Osteoblast (primary cell): ENCODE measurements around the gene CCDC50. TPM values are rescaled to one million over a fixed set of nuclear protein-coding genes. Genes with fewer than 3 reads are reported as not detected.

Source experiments
- DNase-seq: peaks from one replicate; pipeline ENCODE4 v3.0.0; 2011; ENCODE audit warnings: low spot score, mixed read lengths; ENCODE audit not compliant: insufficient read length; ENCODE audit errors: missing footprints
- H2AFZ ChIP-seq: 2 replicates; pipeline ENCODE4 v1.6.0; 2011; ENCODE audit warnings: mild to moderate bottlenecking, low read length
- H3K27ac ChIP-seq: 2 replicates; pipeline ENCODE4 v1.5.1; 2011; ENCODE audit warnings: mild to moderate bottlenecking, low read depth, low read length, moderate library complexity
- H3K27me3 ChIP-seq: 2 replicates; pipeline ENCODE4 v1.6.0; 2012; ENCODE audit warnings: mild to moderate bottlenecking, control low read depth, inconsistent platforms, low read length, moderate library complexity; ENCODE audit not compliant: insufficient read depth
- H3K36me3 ChIP-seq: 2 replicates; pipeline ENCODE4 v1.5.1; 2011; ENCODE audit warnings: mild to moderate bottlenecking, low read length, control low read depth, moderate library complexity; ENCODE audit not compliant: insufficient read depth
- H3K4me1 ChIP-seq: 2 replicates; pipeline ENCODE4 v1.5.1; 2011; ENCODE audit warnings: mild to moderate bottlenecking, low read length, control low read depth, moderate library complexity; ENCODE audit not compliant: insufficient read depth
- H3K4me2 ChIP-seq: 2 replicates; pipeline ENCODE4 v1.6.0; 2011; ENCODE audit warnings: mild to moderate bottlenecking, low read length; ENCODE audit not compliant: insufficient read depth
- H3K4me3 ChIP-seq: fragments of 200-600 bp; sonication (generic); 3 replicates; pipeline ENCODE4 v1.5.1; 2012; ENCODE audit warnings: mild to moderate bottlenecking, low read length, inconsistent platforms; ENCODE audit not compliant: insufficient read depth
- H3K79me2 ChIP-seq: 2 replicates; pipeline ENCODE4 v1.6.0; 2012; ENCODE audit warnings: mild to moderate bottlenecking, low read length, control low read depth, inconsistent platforms; ENCODE audit not compliant: insufficient read depth
- H3K9me3 ChIP-seq: 2 replicates; pipeline ENCODE4 v1.5.1; 2011; ENCODE audit warnings: low read depth, low read length, control low read depth
- H4K20me1 ChIP-seq: 2 replicates; pipeline ENCODE4 v1.6.0; 2012; ENCODE audit warnings: mild to moderate bottlenecking, low read length, control low read depth; ENCODE audit not compliant: insufficient read depth
- total RNA-seq: library from RNA; depleted of rRNA; stranded (reverse); fragments of >200 nt; gene quantifications from 2 replicates; pipeline ENCODE4 v1.2.3, GENCODE V29; 2012
- TF ChIP-seq, protein P1 (sequence below): IDR thresholded peaks from 2 replicates; pipeline ENCODE4 v1.5.1; 2011; ENCODE audit warnings: mild to moderate bottlenecking, low read depth, low read length, moderate library complexity; ENCODE audit errors: extremely low read depth

The CCDC50 gene, protein sequence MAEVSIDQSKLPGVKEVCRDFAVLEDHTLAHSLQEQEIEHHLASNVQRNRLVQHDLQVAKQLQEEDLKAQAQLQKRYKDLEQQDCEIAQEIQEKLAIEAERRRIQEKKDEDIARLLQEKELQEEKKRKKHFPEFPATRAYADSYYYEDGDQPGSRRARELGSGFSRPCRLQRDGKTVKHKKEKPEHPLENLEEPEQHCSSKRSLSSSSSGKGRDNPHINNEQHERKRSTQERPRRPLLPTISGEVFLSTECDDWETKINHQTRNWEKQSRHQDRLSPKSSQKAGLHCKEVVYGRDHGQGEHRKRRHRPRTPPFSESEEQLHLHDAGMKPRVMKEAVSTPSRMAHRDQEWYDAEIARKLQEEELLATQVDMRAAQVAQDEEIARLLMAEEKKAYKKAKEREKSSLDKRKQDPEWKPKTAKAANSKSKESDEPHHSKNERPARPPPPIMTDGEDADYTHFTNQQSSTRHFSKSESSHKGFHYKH
- 74.8 and 78.2 TPM in 2 replicates for total RNA-seq

DNA sequence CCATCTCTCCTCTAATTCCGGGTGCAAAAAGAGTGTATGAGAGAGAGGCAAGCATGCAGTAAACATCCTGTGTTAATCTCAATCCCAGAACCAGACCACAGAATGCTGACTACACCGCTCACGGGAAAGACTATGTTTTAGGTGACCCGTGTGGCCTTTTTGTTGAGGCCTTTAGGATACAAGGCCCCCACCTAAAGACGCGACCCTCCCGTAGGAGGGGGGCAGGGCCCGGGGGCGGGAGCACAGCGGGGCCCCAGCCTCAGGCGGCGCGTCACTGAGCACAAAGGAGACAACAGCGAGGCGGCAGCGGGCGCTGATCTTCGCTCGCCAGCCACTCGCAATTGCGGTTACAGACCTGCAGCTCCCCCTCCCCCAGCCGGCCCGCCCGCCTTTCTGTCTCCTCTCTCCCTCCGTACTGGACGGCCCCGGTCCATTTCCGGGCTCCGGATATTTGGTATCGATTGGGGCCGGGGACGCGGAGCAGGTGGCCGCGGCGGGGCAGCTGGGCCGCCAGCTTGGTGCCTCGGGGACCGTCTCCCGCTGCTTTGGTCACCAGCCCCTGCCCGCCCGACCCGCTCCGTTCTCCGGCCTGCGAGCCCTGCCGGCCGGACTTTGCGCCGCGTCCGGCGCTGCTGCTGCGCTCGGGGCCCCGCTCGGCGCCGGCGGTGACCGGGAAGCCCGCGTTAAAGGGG lies at the start of gene CCDC50:
Gene CCDC50, plus strand, starts transcription at position 433 of the 692 bp plus-strand sequence. CDS start 281 bp downstream, outside the sequence.
- peak; percentile 93 for DNase-seq
- H3K4me2 ChIP-seq: peak within 1 kb of the TSS; percentile 85
- peaks cover 16% of the 10 kb centered on the region for H3K4me1 ChIP-seq
- H3K4me3 ChIP-seq: peak within 1 kb of the TSS; percentile 88
- H3K79me2 ChIP-seq: peaks cover 47% of the 10 kb centered on the region
- peak within 1 kb of the TSS; percentile 89 for H3K27ac ChIP-seq
- H3K27me3 ChIP-seq: no peaks in the 10 kb centered on the region
- no peaks in the 10 kb centered on the region for H3K36me3 ChIP-seq
- no peaks in the 10 kb centered on the region for H4K20me1 ChIP-seq
- H2AFZ ChIP-seq: peak within 1 kb of the TSS; percentile 95
- H3K9me3 ChIP-seq: no peaks in the 10 kb centered on the region
- TF ChIP-seq, protein P1, sequence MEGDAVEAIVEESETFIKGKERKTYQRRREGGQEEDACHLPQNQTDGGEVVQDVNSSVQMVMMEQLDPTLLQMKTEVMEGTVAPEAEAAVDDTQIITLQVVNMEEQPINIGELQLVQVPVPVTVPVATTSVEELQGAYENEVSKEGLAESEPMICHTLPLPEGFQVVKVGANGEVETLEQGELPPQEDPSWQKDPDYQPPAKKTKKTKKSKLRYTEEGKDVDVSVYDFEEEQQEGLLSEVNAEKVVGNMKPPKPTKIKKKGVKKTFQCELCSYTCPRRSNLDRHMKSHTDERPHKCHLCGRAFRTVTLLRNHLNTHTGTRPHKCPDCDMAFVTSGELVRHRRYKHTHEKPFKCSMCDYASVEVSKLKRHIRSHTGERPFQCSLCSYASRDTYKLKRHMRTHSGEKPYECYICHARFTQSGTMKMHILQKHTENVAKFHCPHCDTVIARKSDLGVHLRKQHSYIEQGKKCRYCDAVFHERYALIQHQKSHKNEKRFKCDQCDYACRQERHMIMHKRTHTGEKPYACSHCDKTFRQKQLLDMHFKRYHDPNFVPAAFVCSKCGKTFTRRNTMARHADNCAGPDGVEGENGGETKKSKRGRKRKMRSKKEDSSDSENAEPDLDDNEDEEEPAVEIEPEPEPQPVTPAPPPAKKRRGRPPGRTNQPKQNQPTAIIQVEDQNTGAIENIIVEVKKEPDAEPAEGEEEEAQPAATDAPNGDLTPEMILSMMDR: no peak

DNA sequence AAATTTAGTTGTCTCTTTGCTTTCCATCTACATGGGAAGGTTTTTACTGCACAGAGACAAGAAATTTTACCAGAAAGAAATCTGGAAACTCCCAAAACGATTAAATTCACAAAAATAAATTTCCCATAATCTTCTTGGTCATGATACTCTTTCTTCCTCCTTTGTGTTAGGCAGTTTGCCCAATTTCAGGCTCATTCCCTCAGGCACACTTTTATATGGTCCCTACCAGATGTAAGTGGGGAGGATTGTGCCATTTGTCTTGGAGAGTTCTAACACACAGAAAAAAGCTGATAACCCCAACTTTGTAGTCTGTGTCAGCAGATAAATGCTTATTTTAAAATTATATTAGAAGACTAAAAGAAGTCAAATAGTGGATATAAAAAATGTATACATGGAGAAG lies 49.1 kb upstream of the CCDC50 start:
- Histone ChIP-seq H3K4me2 (no peak overlapping the region), H3K36me3 (no peaks in the 10 kb centered on the region), H4K20me1 (no peaks in the 10 kb centered on the region), H3K9me3 (no peaks in the 10 kb centered on the region), H3K79me2 (no peaks in the 10 kb centered on the region), H3K4me3 (no peak overlapping the region), H3K27ac (no peak overlapping the region), H3K27me3 (no peaks in the 10 kb centered on the region), H3K4me1 (peaks cover 12% of the 10 kb centered on the region), H2AFZ (no peak overlapping the region)
- no peak for DNase-seq
- TF ChIP-seq, protein P1: no peak

DNA sequence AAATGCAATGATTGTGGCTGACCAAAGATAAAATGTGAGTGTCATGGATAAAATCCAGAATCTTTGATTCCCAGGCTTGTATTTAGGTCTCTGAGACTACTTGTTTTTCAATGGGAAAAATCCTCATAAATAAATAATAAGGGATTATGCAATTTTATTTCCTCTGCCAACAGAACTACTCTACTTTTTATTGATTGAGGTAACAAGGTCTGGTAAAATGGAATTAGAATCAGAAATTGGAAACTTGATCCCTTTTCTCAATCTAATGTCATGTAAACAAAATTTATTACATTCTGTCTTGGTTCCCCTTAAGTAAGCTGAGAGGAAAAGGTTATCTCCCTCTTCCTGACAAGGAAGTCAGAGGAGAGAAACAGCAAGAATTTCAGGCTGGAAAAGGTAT lies 48.3 kb upstream of the CCDC50 start:
- DNase-seq: no peak
- H3K79me2 ChIP-seq: no peaks in the 10 kb centered on the region
- H4K20me1 ChIP-seq: no peaks in the 10 kb centered on the region
- H3K4me1 ChIP-seq: peaks cover 12% of the 10 kb centered on the region
- H3K27ac ChIP-seq: no peak overlapping the region
- no peak overlapping the region for H3K4me3 ChIP-seq
- TF ChIP-seq, protein P1: no peak
- H3K4me2 ChIP-seq: no peak overlapping the region
- H3K9me3 ChIP-seq: no peaks in the 10 kb centered on the region
- no peaks in the 10 kb centered on the region for H3K36me3 ChIP-seq
- H2AFZ ChIP-seq: no peak overlapping the region
- no peaks in the 10 kb centered on the region for H3K27me3 ChIP-seq
